ENCODE data around the gene ZNF827.
A peak's percentile ranks its signal among the peaks of the same experiment; 100 is the strongest.

Gene ZNF827

GRCh38 chr4:145938618-145939440 is at the start of gene ZNF827:
TSS of gene ZNF827 (minus strand) at chr4:145938823. CDS start at chr4:145938407, 416 bp downstream.
- DNase-seq (ENCODE audit: extremely low spot score), result peak; percentile 47
- TF ChIP-seq CTCF (IDR thresholded peaks at IDR 0.05; ENCODE audit: control extremely low read depth, extremely low read depth, low read depth, missing control alignments), result no peak
- CTCF ChIA-PET, result interaction anchor here (0.7 to 1.6 kb wide), 4 partner anchors 11 to 17 kb away, joined by 3 to 4 read pairs (median 3); no protein-coding TSS in a partner anchor
- POLR2A ChIA-PET, result no interaction called here

GRCh38 chr4:145984563-145984962 is 45.9 kb upstream of the ZNF827 start:
- POLR2A ChIA-PET, result no interaction called here
- DNase-seq (ENCODE audit: extremely low spot score), result no peak
- TF ChIP-seq CTCF (IDR thresholded peaks at IDR 0.05; ENCODE audit: control extremely low read depth, extremely low read depth, low read depth, missing control alignments), result no peak
- CTCF ChIA-PET, result no interaction called here

- ChIA-PET POLR2A (no interaction called here), CTCF (interaction anchor here (1.1 kb wide), 1 partner anchor 15 kb away, joined by 3 read pairs; no protein-coding TSS in a partner anchor)
- DNase-seq (ENCODE audit: extremely low spot score), result no peak
- no peak for TF ChIP-seq CTCF (IDR thresholded peaks at IDR 0.05; ENCODE audit: control extremely low read depth, extremely low read depth, low read depth, missing control alignments)
Measured at GRCh38 chr4:145982791-145983190, 44.2 kb upstream of the ZNF827 start.

- no peak for DNase-seq (ENCODE audit: extremely low spot score)
- CTCF ChIA-PET, result interaction anchor here (1.0 to 1.2 kb wide), 2 partner anchors 12 to 24 kb away, joined by 3 read pairs; no protein-coding TSS in a partner anchor
- no peak for TF ChIP-seq CTCF (IDR thresholded peaks at IDR 0.05; ENCODE audit: control extremely low read depth, extremely low read depth, low read depth, missing control alignments)
- POLR2A ChIA-PET, result no interaction called here
Measured at GRCh38 chr4:145979160-145979559, 40.5 kb upstream of the ZNF827 start.

- ChIA-PET CTCF (no interaction called here), POLR2A (no interaction called here)
- no peak for DNase-seq (ENCODE audit: extremely low spot score)
- no peak for TF ChIP-seq CTCF (IDR thresholded peaks at IDR 0.05; ENCODE audit: control extremely low read depth, extremely low read depth, low read depth, missing control alignments)
Measured at GRCh38 chr4:145976680-145977079, 38.1 kb upstream of the ZNF827 start.

GRCh38 chr4:145960012-145960411 is 21.4 kb upstream of the ZNF827 start:
- CTCF ChIA-PET, result interaction anchor here (2.7 kb wide), 1 partner anchor 8 kb away, joined by 9 read pairs; no protein-coding TSS in a partner anchor

More at GRCh38 chr4:145960012-145960411, 21.4 kb upstream of the ZNF827 start:
- DNase-seq (ENCODE audit: extremely low spot score), result no peak
- TF ChIP-seq CTCF (IDR thresholded peaks at IDR 0.05; ENCODE audit: control extremely low read depth, extremely low read depth, low read depth, missing control alignments), result no peak
- POLR2A ChIA-PET, result no interaction called here

Measured in GM10248 (cell line).